SK-N-SH (cell line): Measurements from ENCODE around the gene COPS9. TPM values are rescaled to one million over a fixed set of nuclear protein-coding genes. Genes with fewer than 3 reads are reported as not detected.

Source experiments
- CTCF ChIA-PET: fragments of 300-600, 350-600 bp; formaldehyde crosslinking; extraction: SDS; loops from one replicate; lab custom pipeline; 2021; lab: Yijun Ruan, JAX
- POLR2A ChIA-PET: fragments of 350-600 bp; sonication (Branson Sonifier 250); formaldehyde crosslinking; extraction: SDS; loops from one replicate; lab custom pipeline; 2020; ENCODE audit warnings: antibody characterized with exemption, inconsistent platforms; lab: Yijun Ruan, JAX
- DNase-seq: peaks from one replicate; pipeline ENCODE4 v3.0.0; 2012
- H2AFZ ChIP-seq: fragments of 200-600 bp; sonication (generic); 2 replicates; pipeline ENCODE4 v1.8.1; 2016; ENCODE audit warnings: antibody characterized with exemption, mild to moderate bottlenecking, low read depth
- H3F3A ChIP-seq: fragments of 200-600 bp; sonication (generic); replicated peaks from 2 replicates; pipeline ENCODE3; 2016; ENCODE audit warnings: antibody characterized with exemption, mild to moderate bottlenecking; ENCODE audit not compliant: insufficient read depth
- H3K27ac ChIP-seq, 2 experiments: fragments of 200-500 bp in 1 of 2; fragments of 200-600 bp in 1 of 2; sonication (Bioruptor generic) in 1 of 2; sonication (generic), shearing (Covaris generic) in 1 of 2; 2 replicates each; pipeline versions ENCODE4 v1.5.1 to v1.6.1; 2014 to 2016; ENCODE audit warnings: low read depth in 2 of 2, inconsistent platforms in 1 of 2, low read length in 1 of 2, mild to moderate bottlenecking in 1 of 2, mixed read lengths in 1 of 2
- H3K27me3 ChIP-seq: fragments of 200-600 bp; sonication (generic), shearing (Covaris generic); 2 replicates; pipeline ENCODE4 v1.6.1; 2016; ENCODE audit warnings: mixed run types; ENCODE audit not compliant: insufficient read depth
- H3K36me3 ChIP-seq, 2 experiments: fragments of 200-500 bp in 1 of 2; fragments of 200-600 bp in 1 of 2; sonication (Bioruptor generic) in 1 of 2; sonication (generic) in 1 of 2; replicated peaks in 1 of 2; 2 replicates each; pipeline versions ENCODE3 to v1.5.1; 2014 to 2016; ENCODE audit warnings: low read length in 1 of 2, mild to moderate bottlenecking in 1 of 2; ENCODE audit not compliant: insufficient read depth in 2 of 2, control insufficient read depth in 1 of 2
- H3K4me1 ChIP-seq, 2 experiments: fragments of 200-500 bp in 1 of 2; fragments of 200-600 bp in 1 of 2; sonication (Bioruptor generic) in 1 of 2; sonication (generic), shearing (Covaris generic) in 1 of 2; 2 replicates each; pipeline versions ENCODE4 v1.5.1 to v1.6.1; 2014 to 2016; ENCODE audit warnings: low read depth in 1 of 2, low read length in 1 of 2, mixed run types in 1 of 2; ENCODE audit not compliant: insufficient read depth in 2 of 2, control insufficient read depth in 1 of 2
- H3K4me2 ChIP-seq: fragments of 200-600 bp; sonication (generic), shearing (Covaris generic); 2 replicates; pipeline ENCODE4 v1.6.1; 2017; ENCODE audit warnings: mixed run types
- H3K4me3 ChIP-seq, 2 experiments: fragments of 200-500 bp in 1 of 2; fragments of 200-600 bp in 1 of 2; sonication (Bioruptor generic) in 1 of 2; sonication (generic), shearing (Covaris generic) in 1 of 2; 2 replicates each; pipeline versions ENCODE4 v1.5.1 to v1.8.1; 2014 to 2016; ENCODE audit warnings: low read depth in 2 of 2, inconsistent platforms in 1 of 2, low read length in 1 of 2, mild to moderate bottlenecking in 1 of 2, mixed read lengths in 1 of 2, moderate library complexity in 1 of 2
- H3K79me2 ChIP-seq: fragments of 200-600 bp; sonication (generic); 2 replicates; pipeline ENCODE4 v1.8.1; 2017; ENCODE audit warnings: mild to moderate bottlenecking; ENCODE audit not compliant: insufficient read depth
- H3K9ac ChIP-seq: fragments of 200-600 bp; sonication (generic); 2 replicates; pipeline ENCODE4 v1.6.1; 2017; ENCODE audit warnings: mixed run types
- H3K9me2 ChIP-seq: fragments of 200-600 bp; sonication (generic); 2 replicates; pipeline ENCODE4 v1.6.1; 2017; ENCODE audit warnings: mixed run types
- H3K9me3 ChIP-seq: fragments of 200-600 bp; sonication (generic); 2 replicates; pipeline ENCODE4 v1.6.1; 2017; ENCODE audit warnings: mixed run types, mild to moderate bottlenecking, moderate library complexity
- H4K20me1 ChIP-seq: fragments of 200-600 bp; sonication (generic); 2 replicates; pipeline ENCODE4 v1.6.1; 2017; ENCODE audit warnings: mild to moderate bottlenecking, mixed run types; ENCODE audit not compliant: insufficient read depth
- CHD2 ChIP-seq: fragments of 150-350 bp; IDR thresholded peaks from 2 replicates; pipeline ENCODE4 v1.6.1; 2018; ENCODE audit warnings: low read length; ENCODE audit not compliant: partially characterized antibody
- EZH2phosphoT487 ChIP-seq: fragments of 200-600 bp; sonication (generic); IDR thresholded peaks from 2 replicates; pipeline ENCODE4 v1.6.1; 2017; ENCODE audit warnings: low read depth, mixed run types, mild to moderate bottlenecking, antibody characterized with exemption, moderate library complexity, borderline replicate concordance
- FOXJ3 ChIP-seq: sonication (generic); formaldehyde crosslinking; IDR thresholded peaks from 2 replicates; pipeline ENCODE4 v1.5.1; 2020; ENCODE audit warnings: mild to moderate bottlenecking, missing genetic modification reagents
- FOXM1 ChIP-seq: IDR thresholded peaks from 2 replicates; pipeline ENCODE4 v1.4.0; 2012; ENCODE audit warnings: low read depth, mild to moderate bottlenecking
- GATA2 ChIP-seq: sonication (generic); formaldehyde crosslinking; IDR thresholded peaks from 2 replicates; pipeline ENCODE4 v1.5.0; 2020; ENCODE audit warnings: mild to moderate bottlenecking, missing genetic modification reagents
- MXI1 ChIP-seq: IDR thresholded peaks from 2 replicates; pipeline ENCODE4 v1.6.1; 2012; ENCODE audit warnings: mild to moderate bottlenecking, low read depth, low read length, improper control_type of control experiment
- NFIC ChIP-seq: IDR thresholded peaks from 2 replicates; pipeline ENCODE4 v1.4.0; 2012; ENCODE audit warnings: borderline replicate concordance
- NRF1 ChIP-seq: IDR thresholded peaks from 2 replicates; pipeline ENCODE4 v1.6.1; 2012; ENCODE audit warnings: low read depth, mild to moderate bottlenecking, low read length
- POLR2AphosphoS5 ChIP-seq: IDR thresholded peaks from 2 replicates; pipeline ENCODE4 v1.6.1; 2012; ENCODE audit warnings: low read depth, low read length
- SIN3A ChIP-seq: IDR thresholded peaks from 2 replicates; pipeline ENCODE4 v1.6.1; 2012; ENCODE audit warnings: low read depth, mild to moderate bottlenecking, low read length, moderate library complexity, borderline replicate concordance
- TEAD4 ChIP-seq: IDR thresholded peaks from 2 replicates; pipeline ENCODE4 v1.4.0; 2012; ENCODE audit warnings: mild to moderate bottlenecking, borderline replicate concordance; ENCODE audit not compliant: insufficient read depth
- WGBS: methylation state at CpG from one replicate; pipeline ENCODE4 v1.1.6; 2017; ENCODE audit warnings: low lambda C conversion rate; 5-methylcytosine and 5-hydroxymethylcytosine counted together
- polyA plus RNA-seq, 3 experiments: library from polyadenylated mRNA; depleted of rRNA; stranded (reverse); fragments of >200 nt; gene quantifications; 2 replicates each; pipeline ENCODE4 v1.2.3, GENCODE V29; 2012
- TF ChIP-seq, protein P1 (sequence below): IDR thresholded peaks from 2 replicates; pipeline ENCODE4; 2012
- TF ChIP-seq, protein P2 (sequence below): IDR thresholded peaks from 2 replicates; pipeline ENCODE4 v1.4.0; 2012; ENCODE audit warnings: low read depth, borderline replicate concordance
- TF ChIP-seq, protein P3 (sequence below): fragments of 150-350 bp; IDR thresholded peaks from 2 replicates; pipeline ENCODE4 v1.6.1; 2017; ENCODE audit warnings: antibody characterized with exemption, low read length, low read depth, borderline replicate concordance

COPS9 gene
- polyA plus RNA-seq, 1 of the 3 experiments (the other 2 are of a cell fraction), result 717 TPM

DNA sequence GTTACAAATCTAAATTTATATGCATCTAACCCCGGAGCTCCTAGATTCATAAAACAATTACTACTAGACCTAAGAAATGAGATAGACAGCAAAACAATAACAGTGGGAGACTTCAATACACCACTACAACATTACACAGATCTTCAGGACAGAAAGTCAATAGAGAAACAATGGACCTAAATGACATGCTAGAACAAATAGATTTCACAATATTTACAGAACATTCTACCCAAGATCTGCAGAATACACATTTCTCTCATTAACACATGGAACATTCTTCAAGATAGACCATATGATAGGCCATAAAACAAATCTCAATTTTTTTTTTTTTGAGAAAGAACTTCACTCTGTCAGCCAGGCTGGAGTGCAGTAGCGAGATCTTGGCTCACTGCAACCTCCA lies 37.8 kb downstream of the COPS9 start:
- Histone ChIP-seq H4K20me1 (no peaks in the 10 kb centered on the region), H3F3A (no peaks in the 10 kb centered on the region), H3K27ac (no peak overlapping the region), H3K36me3 (no peaks in the 10 kb centered on the region), H3K9me3 (no peaks in the 10 kb centered on the region), H3K9ac (no peak overlapping the region), H3K4me1 (no peaks in the 10 kb centered on the region), H3K9me2 (no peaks in the 10 kb centered on the region), H3K79me2 (no peaks in the 10 kb centered on the region), H3K27me3 (peaks cover 14% of the 10 kb centered on the region; the same call in 1 of the 2 replicates), H2AFZ (no peak overlapping the region), H3K4me3 (no peak overlapping the region), H3K4me2 (no peak overlapping the region)
- ChIA-PET POLR2A (interaction anchor here (0.6 kb wide), 1 partner anchor 822 kb away, joined by 3 read pairs; no protein-coding TSS in a partner anchor), CTCF (interaction anchor here (1.4 kb wide), 1 partner anchor 38 kb away, joined by 5 read pairs; no protein-coding TSS in a partner anchor)
- 1% methylated on average over 2 of the region's 2 CpGs for WGBS
- DNase-seq, result no peak
- no peak for TF ChIP-seq FOXM1
- no peak for TF ChIP-seq EZH2phosphoT487
- TF ChIP-seq, protein P1, sequence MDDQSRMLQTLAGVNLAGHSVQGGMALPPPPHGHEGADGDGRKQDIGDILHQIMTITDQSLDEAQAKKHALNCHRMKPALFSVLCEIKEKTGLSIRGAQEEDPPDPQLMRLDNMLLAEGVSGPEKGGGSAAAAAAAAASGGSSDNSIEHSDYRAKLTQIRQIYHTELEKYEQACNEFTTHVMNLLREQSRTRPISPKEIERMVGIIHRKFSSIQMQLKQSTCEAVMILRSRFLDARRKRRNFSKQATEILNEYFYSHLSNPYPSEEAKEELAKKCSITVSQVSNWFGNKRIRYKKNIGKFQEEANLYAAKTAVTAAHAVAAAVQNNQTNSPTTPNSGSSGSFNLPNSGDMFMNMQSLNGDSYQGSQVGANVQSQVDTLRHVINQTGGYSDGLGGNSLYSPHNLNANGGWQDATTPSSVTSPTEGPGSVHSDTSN, result no peak
- TF ChIP-seq, protein P2, sequence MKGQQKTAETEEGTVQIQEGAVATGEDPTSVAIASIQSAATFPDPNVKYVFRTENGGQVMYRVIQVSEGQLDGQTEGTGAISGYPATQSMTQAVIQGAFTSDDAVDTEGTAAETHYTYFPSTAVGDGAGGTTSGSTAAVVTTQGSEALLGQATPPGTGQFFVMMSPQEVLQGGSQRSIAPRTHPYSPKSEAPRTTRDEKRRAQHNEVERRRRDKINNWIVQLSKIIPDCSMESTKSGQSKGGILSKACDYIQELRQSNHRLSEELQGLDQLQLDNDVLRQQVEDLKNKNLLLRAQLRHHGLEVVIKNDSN, result no peak

DNA sequence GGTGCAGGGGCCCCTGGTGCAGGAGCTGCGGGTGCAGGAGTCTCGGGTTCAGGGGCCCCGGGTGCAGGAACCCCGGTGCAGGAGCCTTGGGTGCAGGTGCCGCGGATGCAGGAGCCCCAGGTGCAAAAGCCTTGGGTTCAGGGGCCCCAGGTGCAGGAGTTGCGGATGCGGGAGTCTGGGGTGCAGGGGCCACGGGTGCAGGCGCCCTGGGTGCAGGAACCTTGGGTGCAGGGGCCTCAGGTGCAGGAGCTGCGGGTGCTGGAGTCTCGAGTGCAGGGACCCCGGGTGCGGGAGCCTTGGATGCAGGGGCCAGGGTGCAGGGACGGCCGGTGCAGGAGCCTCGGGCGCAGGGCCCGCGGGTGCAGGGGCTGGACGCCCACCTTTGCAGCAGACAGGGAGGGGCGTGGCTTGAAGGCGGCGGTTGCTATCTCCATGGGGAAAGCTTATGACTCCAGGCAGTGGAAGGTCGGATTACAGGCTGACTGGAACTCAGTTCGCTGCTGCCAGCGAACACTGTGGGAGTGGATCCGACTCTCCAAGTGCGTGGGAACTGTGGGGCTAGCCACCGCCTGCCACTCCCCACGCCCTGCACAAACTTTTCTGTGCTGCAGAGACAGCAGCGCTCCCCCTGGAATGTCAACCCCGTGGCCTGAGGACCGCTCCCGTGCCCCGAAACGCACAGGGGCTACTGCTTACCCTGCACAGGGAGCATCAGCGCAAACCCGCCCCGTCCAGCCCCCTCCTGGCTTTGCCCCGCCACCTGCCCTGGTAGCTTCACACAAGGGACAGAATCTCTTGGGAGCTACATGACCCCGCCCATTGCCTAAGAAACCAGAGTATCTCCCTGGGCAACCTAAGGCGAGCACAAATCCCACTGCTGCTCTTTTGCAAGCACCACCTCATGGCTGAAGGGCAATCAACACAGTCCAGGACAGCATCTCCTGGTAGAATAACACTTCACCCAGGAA lies 40.3 kb downstream of the COPS9 start:
- no peaks in the 10 kb centered on the region for H3K9me3 ChIP-seq
- WGBS, result 5% methylated on average over 19 of the region's 43 CpGs

More for the DNA sequence above, 40.3 kb downstream of the COPS9 start:
- DNase-seq, result peak; percentile 20
- Histone ChIP-seq H3F3A (no peaks in the 10 kb centered on the region), H2AFZ (no peak overlapping the region), H3K27me3 (peaks cover 14% of the 10 kb centered on the region; the same call in 1 of the 2 replicates), H3K36me3 (no peaks in the 10 kb centered on the region), H3K79me2 (no peaks in the 10 kb centered on the region), H3K4me1 (no peaks in the 10 kb centered on the region), H3K4me3 (no peak overlapping the region), H3K27ac (no peak overlapping the region), H3K9me2 (no peaks in the 10 kb centered on the region), H3K9ac (no peak overlapping the region), H4K20me1 (no peaks in the 10 kb centered on the region), H3K4me2 (no peak overlapping the region)
- POLR2A ChIA-PET, result no interaction called here
- TF ChIP-seq MXI1 (no peak), NFIC (no peak), CHD2 (no peak), GATA2 (CRISPR knock-in tag) (no peak), POLR2AphosphoS5 (no peak), SIN3A (no peak), TEAD4 (no peak), FOXJ3 (CRISPR knock-in tag) (no peak), NRF1 (no peak)
- TF ChIP-seq, protein P2, result no peak
- TF ChIP-seq, protein P3, sequence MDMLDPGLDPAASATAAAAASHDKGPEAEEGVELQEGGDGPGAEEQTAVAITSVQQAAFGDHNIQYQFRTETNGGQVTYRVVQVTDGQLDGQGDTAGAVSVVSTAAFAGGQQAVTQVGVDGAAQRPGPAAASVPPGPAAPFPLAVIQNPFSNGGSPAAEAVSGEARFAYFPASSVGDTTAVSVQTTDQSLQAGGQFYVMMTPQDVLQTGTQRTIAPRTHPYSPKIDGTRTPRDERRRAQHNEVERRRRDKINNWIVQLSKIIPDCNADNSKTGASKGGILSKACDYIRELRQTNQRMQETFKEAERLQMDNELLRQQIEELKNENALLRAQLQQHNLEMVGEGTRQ, result no peak
- CTCF ChIA-PET, result no interaction called here
